ENCODE results near the gene TAS2R41.

TAS2R41 gene

DNA sequence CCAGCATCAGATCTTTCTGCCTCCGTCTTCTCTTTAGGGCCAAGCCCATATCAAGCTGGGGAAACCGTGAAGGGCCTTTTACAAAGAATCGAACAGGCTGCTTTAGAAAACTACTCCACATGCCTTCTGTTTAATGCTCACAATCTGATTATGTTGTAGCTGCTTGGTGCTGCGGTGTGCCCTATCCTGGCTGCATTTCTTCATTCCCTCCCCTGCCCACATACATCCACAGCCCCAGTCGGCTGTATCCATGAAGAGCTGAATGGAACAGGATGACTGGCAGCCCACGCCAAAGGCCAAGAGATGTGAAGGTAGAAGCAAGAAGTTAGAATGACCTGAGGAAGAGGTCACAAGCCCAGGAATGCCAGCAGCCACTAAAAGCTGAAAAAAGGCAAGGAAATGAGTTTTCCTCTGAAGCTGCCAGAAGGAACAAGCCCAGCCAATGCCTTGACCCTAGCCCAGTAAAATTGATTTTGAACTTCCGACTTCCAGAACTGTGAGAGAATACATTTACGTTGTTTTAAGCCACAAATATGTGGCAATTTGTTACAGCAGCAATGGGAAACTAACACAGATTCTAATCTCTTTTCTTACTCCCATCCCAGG lies 22.2 kb downstream of the TAS2R41 start:
- DNase-seq (ENCODE audit: extremely low read depth, low read depth) = no peak
- TF ChIP-seq, protein P1, sequence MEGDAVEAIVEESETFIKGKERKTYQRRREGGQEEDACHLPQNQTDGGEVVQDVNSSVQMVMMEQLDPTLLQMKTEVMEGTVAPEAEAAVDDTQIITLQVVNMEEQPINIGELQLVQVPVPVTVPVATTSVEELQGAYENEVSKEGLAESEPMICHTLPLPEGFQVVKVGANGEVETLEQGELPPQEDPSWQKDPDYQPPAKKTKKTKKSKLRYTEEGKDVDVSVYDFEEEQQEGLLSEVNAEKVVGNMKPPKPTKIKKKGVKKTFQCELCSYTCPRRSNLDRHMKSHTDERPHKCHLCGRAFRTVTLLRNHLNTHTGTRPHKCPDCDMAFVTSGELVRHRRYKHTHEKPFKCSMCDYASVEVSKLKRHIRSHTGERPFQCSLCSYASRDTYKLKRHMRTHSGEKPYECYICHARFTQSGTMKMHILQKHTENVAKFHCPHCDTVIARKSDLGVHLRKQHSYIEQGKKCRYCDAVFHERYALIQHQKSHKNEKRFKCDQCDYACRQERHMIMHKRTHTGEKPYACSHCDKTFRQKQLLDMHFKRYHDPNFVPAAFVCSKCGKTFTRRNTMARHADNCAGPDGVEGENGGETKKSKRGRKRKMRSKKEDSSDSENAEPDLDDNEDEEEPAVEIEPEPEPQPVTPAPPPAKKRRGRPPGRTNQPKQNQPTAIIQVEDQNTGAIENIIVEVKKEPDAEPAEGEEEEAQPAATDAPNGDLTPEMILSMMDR (IDR thresholded peaks at IDR 0.05; ENCODE audit: low read depth, low read length) = no peak

DNA sequence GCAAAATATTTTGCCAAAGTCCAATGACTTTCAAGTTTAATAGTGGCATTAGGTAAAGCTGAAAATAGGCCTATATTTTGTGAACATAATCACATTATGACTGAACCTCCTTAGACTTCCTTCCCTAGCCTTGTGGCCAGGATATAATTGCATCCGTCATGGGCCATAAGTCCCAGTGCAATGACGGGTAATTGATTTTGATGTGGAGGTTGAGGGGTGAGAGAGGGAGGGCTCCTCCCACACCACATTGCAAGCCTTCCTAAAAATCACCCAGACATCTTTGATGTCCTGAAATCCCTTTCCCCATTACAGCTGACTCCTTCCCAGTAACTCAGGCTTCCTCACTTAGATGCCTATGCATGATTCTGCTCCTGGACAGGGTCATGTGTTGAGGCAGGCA lies 25.6 kb downstream of the TAS2R41 start:
- DNase-seq (ENCODE audit: extremely low read depth, low read depth) = no peak
- TF ChIP-seq, protein P1 (IDR thresholded peaks at IDR 0.05; ENCODE audit: low read depth, low read length) = no peak

DNA sequence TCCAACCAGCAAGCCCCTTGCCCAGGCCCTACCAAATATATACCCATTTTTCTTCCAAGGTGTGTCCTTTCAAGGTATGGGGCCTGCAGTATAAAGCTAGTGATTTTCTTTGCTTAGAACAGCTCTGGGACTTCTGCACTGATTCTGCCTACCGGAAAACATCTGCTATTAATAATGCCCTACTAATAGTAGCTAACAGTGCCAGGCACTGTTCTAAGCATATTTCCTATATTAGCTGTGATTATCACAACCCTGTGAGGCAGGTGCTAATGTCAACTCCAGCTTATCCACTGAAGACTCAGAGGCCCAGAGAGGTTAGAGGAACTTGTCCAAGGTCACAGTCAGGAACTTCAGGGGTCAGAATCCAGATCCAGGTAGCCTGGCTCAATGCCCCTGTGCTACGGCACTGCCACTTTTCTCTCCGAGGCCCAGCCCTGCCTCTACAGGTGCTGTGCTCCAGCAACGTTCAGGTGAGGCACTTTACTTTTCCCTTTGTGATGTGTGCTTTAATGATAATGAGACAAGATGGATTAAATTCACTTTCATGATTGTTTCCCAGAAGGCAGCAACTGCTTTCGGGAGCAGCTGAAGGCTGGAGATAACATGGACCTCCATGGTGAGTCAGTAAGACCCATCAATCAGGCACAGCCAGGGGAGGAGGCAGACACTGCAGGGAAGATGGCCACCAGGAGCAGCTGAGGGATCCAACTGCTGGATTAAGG lies 26.7 kb downstream of the TAS2R41 start:
- no peak for DNase-seq (ENCODE audit: extremely low read depth, low read depth)
- TF ChIP-seq, protein P1 (IDR thresholded peaks at IDR 0.05; ENCODE audit: low read depth, low read length) = no peak

DNA sequence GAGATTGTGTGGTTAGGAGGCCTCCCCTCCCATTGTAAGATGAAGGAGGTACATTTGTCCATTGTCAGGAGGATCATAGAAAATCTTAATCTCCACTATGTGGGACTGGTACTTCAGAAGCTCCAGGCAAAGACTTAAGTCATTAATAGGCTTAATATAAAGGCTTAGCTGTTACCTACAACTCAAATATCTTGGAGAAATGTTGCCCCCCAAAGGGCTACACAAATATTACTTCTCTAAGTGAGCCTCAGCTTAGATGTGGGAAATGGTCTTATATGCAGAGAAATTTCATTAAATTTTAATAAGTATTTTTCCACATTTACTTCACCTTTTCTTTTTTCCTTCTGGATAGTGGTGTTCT lies 27.2 kb downstream of the TAS2R41 start:
- no peak for DNase-seq (ENCODE audit: extremely low read depth, low read depth)
- TF ChIP-seq, protein P1 (IDR thresholded peaks at IDR 0.05; ENCODE audit: low read depth, low read length) = no peak

DNA sequence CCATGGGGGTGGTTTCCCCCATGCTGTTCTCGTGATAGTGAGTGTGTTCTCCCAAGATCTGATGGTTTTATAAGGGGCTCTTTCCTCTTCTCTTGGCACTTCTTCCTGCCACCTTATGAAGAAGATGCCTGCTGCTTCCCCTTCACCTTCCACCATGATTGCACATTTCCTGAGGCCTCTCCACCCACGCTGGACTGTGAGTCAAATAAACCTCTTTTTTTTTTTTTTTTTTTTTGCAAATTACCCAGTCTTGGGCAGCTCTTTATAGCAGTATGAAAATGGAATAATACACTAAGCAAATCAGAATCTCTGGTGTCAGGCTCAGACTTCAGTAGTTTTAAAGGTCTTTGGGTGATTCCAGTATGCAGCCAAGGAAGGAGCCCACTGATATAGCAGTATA lies 28.2 kb downstream of the TAS2R41 start:
- TF ChIP-seq, protein P1 (IDR thresholded peaks at IDR 0.05; ENCODE audit: low read depth, low read length) = no peak
- DNase-seq (ENCODE audit: extremely low read depth, low read depth) = no peak

DNA sequence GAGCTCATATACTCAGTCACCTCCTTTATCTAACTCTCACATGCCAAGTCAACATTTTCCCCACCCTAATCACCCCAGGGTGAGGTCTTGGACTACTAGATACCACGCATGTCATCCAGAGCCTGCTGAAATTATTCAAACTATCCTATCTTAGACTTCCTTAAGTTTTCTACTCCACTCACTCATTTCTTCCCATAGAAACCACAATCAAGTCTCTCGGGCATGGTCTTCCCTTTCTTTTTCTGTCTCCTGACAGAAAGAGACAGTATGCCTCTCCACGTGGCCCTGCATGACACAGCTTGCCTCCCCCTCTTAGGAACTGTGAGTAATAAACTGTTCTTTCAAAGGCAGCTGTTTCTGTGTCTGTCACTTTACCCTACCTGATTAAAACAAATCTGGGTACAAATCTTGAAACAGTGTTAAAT lies 29.4 kb downstream of the TAS2R41 start:
- TF ChIP-seq, protein P1 (IDR thresholded peaks at IDR 0.05; ENCODE audit: low read depth, low read length) = no peak

DNA sequence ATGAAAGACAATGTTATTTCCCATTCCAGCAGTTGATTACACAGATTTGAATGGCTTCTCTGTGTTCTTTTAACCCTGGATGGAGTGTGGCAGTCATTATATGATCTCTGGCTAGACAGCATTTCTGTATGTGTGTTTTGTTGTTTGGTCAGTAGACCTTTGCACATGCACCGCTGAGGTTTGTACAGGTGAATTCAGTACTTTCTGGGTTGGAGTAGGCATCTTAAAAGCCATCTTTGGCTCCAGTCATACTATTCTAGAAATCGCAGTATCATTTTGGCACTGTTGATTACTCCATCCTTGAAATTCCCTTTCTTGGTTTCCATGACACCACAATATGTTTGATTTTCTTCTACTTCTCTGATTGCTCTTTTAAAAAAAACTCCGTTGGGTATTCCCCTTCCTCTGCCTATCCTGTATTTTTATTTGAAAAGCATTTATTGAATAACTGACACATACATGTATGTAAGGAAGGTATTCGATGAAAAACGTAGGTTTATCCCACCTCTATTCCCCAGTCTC lies 29.9 kb downstream of the TAS2R41 start:
- TF ChIP-seq, protein P1 (IDR thresholded peaks at IDR 0.05; ENCODE audit: low read depth, low read length) = no peak
- no peak for DNase-seq (ENCODE audit: extremely low read depth, low read depth)

More for the DNA sequence above, 29.4 kb downstream of the TAS2R41 start:
- DNase-seq (ENCODE audit: extremely low read depth, low read depth) = no peak
